HG02840 (cell line): ENCODE measurements around the gene TEX10.
"Not testable (repeated sequence)": the region's sequence is repeated elsewhere in the genome, so short reads cannot be mapped to it uniquely, and the experiment has no call there.

Experiments
- ATAC-seq: cut with Tn5 transposase; IDR thresholded peaks from one replicate; pipeline ENCODE4 v1.9.1; 2021; ENCODE audit warnings: mild to moderate bottlenecking, moderate library complexity, moderate number of reproducible peaks; ENCODE audit not compliant: unreplicated experiment, low FRiP score

The TEX10 gene

GRCh38 chr9:100352727-100353505 lies at the start of gene TEX10:
Gene TEX10, minus strand, starts transcription at chr9:100352942. Its CDS starts 3,579 bp downstream, at chr9:100349363.
- ATAC-seq: peak; percentile 87

GRCh38 chr9:100401042-100401441 lies 48.3 kb upstream of the TEX10 start:
- ATAC-seq: no peak

DNA sequence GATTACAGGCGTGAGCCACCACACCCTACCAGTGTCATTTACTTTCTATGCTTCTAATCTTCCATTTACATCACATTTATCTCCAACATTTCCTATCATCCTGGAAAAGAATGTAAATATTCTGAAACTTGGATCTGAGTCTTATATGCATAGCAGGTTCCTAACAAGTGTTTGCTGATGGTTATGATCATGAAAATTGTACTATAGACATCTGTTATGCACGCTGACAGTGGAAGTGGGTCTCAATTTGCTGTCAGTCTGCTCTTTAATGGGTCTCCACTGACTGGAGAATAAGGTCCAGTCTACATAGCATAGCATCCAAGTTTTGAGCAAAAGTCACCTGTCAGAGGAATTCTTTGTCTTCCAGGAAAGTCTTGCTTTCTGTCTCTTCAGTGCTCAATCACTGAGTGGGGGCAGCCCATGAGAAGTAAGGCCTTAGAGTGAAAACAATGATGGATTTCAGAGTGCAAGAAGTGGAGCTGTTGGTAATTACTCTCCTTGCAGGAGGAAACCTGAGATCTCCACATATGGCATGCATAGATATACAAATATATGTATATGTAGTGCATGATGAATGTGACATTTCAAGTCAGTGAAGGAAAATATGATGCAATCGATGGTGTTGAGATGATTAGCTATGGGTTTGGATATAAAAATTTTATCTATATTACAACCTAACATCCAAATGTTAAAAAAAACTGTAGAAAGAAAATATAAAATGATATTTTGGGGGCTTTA lies 45.0 kb upstream of the TEX10 start:
- no peak for ATAC-seq

GRCh38 chr9:100396769-100397168 lies 44.0 kb upstream of the TEX10 start:
- ATAC-seq: no peak

- no peak for ATAC-seq
These were observed 42.1 kb upstream of the TEX10 start for GRCh38 chr9:100394816-100395215.

GRCh38 chr9:100394032-100394695 lies 41.4 kb upstream of the TEX10 start:
- no peak for ATAC-seq

DNA sequence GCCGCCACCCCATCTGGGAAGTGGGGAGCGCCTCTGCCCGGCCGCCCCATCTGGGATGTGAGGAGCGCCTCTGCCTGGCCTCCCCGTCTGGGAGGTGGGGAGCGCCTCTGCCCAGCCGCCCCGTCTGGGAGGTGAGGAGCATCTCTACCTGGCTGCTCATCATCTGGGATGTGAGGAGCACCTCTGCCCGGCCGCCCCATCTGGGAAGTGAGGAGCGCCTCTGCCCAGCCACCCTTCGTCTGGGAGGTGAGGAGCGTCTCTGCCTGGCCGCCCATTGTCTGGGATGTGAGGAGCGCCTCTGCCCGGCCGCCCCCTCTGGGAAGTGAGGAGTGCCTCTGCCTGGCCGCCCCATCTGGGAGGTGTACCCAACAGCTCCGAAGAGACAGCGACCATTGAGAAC lies 40.2 kb upstream of the TEX10 start:
- not testable (repeated sequence) for ATAC-seq

DNA sequence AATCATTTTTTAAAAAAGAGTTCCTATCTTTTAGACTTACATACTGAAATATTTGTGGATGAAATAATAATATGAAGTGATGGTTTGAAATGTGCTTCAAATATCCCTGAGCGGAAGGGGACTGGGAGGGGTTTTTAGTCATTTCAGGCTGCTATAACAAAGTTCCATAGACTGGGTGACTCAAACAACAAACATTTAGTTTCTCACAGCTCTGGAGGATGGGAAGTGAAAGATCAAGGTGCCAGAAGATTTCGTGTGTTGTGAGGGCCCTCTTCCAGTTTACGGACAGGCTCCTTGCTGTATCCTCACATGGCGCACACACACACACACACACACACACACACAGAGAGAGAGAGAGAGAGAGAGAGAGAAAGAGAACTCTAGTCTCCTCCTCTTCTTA lies 27.1 kb upstream of the TEX10 start:
- no peak for ATAC-seq

DNA sequence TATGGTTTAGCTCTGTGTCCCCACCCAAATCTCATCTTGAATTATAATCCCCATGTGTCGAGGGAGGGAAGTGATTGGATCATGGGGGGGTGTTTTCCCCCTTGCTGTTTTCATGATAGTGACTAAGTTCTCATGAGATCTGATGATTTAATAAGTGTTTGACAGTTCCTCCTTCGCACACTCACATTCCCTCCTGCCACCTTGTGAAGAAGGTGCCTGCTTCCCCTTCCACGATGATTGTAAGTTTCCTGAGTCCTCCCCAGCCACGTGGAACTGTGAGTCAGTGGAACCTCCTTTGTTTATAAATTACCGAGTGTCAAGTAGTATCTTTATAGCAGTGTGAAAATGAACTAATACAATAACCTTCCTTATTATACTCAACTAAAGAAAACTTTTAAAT lies 24.3 kb upstream of the TEX10 start:
- ATAC-seq: no peak

DNA sequence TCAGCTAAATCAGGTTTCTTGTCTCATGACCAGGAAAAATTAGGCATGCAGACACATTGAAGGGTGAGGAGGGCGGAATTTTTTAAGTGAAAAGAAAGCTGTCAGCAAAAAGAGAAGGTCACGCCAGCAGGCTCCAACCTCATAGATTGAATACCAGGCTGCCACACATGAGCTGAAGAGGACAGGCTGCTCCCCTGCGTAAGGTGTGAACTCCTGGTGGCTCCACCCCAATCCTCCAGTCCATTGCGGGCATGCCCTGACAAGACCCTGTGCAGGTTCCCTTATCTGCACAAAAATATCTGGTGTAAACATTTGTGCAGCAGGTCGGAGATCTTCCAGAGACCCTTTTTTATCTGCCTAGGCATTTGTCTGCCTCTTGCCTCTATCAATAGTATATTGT lies 22.9 kb upstream of the TEX10 start:
- ATAC-seq: no peak

GRCh38 chr9:100372648-100373047 lies 19.9 kb upstream of the TEX10 start:
- no peak for ATAC-seq

- ATAC-seq: no peak
These were observed 17.5 kb upstream of the TEX10 start for GRCh38 chr9:100370064-100370723.

- no peak for ATAC-seq
These were observed 15.9 kb upstream of the TEX10 start for GRCh38 chr9:100368672-100369071.

DNA sequence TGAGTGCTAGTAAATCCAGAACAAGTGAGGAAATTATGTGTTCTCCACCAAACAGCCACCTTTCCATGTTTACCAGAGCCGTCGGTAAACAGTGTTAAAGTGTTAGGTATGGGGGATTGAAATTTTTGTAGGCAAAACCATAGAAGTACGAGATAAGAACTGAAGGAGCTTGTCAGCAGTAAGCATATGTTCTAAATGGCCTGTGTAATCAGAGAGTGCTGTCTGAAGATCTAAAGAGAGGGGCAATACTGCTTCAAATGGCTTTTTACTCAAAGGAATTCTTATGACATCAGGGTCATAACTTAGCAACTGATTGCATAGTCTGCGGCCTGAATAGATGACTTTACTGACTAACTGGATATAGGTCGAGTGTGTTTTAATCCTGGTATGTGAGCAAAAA lies 13.4 kb upstream of the TEX10 start:
- no peak for ATAC-seq

- no peak for ATAC-seq
These were observed 11.3 kb upstream of the TEX10 start for GRCh38 chr9:100364013-100364412.

- no peak for ATAC-seq
These were observed 6.3 kb upstream of the TEX10 start for GRCh38 chr9:100359057-100359456.

DNA sequence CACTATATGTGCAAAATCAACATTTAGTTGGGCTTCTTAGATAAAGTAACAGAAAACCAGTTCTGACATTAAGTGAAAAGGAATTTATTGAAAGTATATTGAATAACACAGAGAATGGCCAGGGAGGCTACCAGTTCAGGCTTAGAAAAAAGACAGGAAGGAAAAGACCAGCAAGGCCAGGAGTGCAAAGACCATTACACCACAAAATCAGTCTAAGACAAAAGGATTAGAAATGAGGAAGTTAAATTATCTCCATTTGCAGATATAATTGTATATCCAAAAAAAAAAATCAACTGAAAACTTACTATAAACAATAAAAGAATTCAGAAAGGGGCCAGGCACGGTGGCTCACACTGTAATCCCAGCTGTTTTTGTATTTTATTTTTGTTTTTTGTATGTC lies 4.8 kb upstream of the TEX10 start:
- no peak for ATAC-seq

DNA sequence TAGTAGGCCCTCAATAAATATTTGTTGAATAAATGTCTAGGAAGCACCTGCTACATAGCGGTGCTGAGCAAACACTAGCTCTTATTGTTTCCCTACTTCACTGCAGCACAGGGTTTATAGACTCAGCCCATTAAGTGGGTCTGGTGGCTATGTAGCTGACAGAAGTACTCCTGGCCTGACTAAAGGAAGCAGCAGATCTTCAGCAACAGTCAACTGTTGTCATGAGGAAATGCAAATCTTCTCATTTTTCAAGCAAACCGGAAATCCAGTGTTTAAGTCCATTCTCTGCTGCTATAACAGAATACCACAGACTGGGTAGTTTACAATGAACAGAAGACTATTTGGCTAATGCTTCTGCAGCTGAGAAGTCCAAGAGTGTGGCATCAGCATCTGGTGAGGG lies 2.8 kb upstream of the TEX10 start:
- ATAC-seq: no peak

GRCh38 chr9:100354121-100354800 lies 1.5 kb upstream of the TEX10 start:
- ATAC-seq: no peak

GRCh38 chr9:100352201-100352726 lies 478 bp downstream of the TEX10 start:
- peak; percentile 48 for ATAC-seq
